HepG2 (cell line): ENCODE data around the gene CCND2. TPM values are rescaled to one million over a fixed set of nuclear protein-coding genes. Genes with fewer than 3 reads are reported as not detected.

Experiments used
- MED1 ChIP-seq: sonication (generic); formaldehyde crosslinking; IDR thresholded peaks from 2 replicates; pipeline ENCODE4 v1.4.0; 2020; ENCODE audit warnings: missing genetic modification reagents
- NRL ChIP-seq: sonication (generic); formaldehyde crosslinking; IDR thresholded peaks from 2 replicates; pipeline ENCODE4 v1.5.0; 2020; ENCODE audit warnings: missing genetic modification reagents, mild to moderate bottlenecking, moderate library complexity, borderline replicate concordance
- SALL1 ChIP-seq: sonication (generic); formaldehyde crosslinking; IDR thresholded peaks from 2 replicates; pipeline ENCODE4 v1.8.0; 2022; ENCODE audit warnings: mild to moderate bottlenecking, missing genetic modification reagents
- SOX6 ChIP-seq, 2 experiments: fragments of 450-650 bp in 1 of 2; sonication (generic) in 1 of 2; formaldehyde crosslinking in 1 of 2; IDR thresholded peaks; 2 replicates each; pipeline versions ENCODE4 v1.4.0 to v1.6.1; 2017 to 2020; ENCODE audit warnings: antibody characterized with exemption in 1 of 2, mild to moderate bottlenecking in 1 of 2, missing genetic modification reagents in 1 of 2
- SPEN ChIP-seq: sonication (generic); formaldehyde crosslinking; IDR thresholded peaks from 2 replicates; pipeline ENCODE4 v1.5.1; 2020; ENCODE audit warnings: low read depth, mild to moderate bottlenecking, missing genetic modification reagents
- STAG1 ChIP-seq: sonication (generic); formaldehyde crosslinking; IDR thresholded peaks from 2 replicates; pipeline ENCODE4 v1.4.0; 2020; ENCODE audit warnings: missing genetic modification reagents
- ZEB1 ChIP-seq: IDR thresholded peaks from 2 replicates; pipeline ENCODE4 v1.6.1; 2012; ENCODE audit warnings: mild to moderate bottlenecking, low read depth, inconsistent platforms; ENCODE audit not compliant: insufficient replicate concordance
- ZIK1 ChIP-seq: sonication (generic); formaldehyde crosslinking; IDR thresholded peaks from 2 replicates; pipeline ENCODE4 v1.5.0; 2020; ENCODE audit warnings: mild to moderate bottlenecking, low read depth, missing genetic modification reagents, borderline replicate concordance
- ZNF24 ChIP-seq: fragments of 450-650 bp; IDR thresholded peaks from 2 replicates; pipeline ENCODE4 v1.6.1; 2017; ENCODE audit warnings: antibody characterized with exemption, mild to moderate bottlenecking
- ZNF34 ChIP-seq: sonication (generic); formaldehyde crosslinking; IDR thresholded peaks from 2 replicates; pipeline ENCODE4 v1.4.0; 2020; ENCODE audit warnings: mild to moderate bottlenecking, missing genetic modification reagents, borderline replicate concordance
- ZNF350 ChIP-seq: sonication (generic); formaldehyde crosslinking; IDR thresholded peaks from 2 replicates; pipeline ENCODE4 v1.4.0; 2020; ENCODE audit warnings: mild to moderate bottlenecking, low read depth, missing genetic modification reagents, borderline replicate concordance
- ZNF550 ChIP-seq: sonication (generic); formaldehyde crosslinking; IDR thresholded peaks from 2 replicates; pipeline ENCODE4 v1.4.0; 2020; ENCODE audit warnings: mild to moderate bottlenecking, missing genetic modification reagents, borderline replicate concordance
- ZNF567 ChIP-seq: sonication (generic); formaldehyde crosslinking; IDR thresholded peaks from 2 replicates; pipeline ENCODE4 v1.8.1; 2023; ENCODE audit warnings: mild to moderate bottlenecking, missing genetic modification reagents, borderline replicate concordance
- ZNF619 ChIP-seq: sonication (generic); formaldehyde crosslinking; IDR thresholded peaks from 2 replicates; pipeline ENCODE4 v1.4.0; 2020; ENCODE audit warnings: mild to moderate bottlenecking, missing genetic modification reagents
- ZNF746 ChIP-seq: sonication (generic); formaldehyde crosslinking; IDR thresholded peaks from 2 replicates; pipeline ENCODE4 v1.8.0; 2022; ENCODE audit warnings: mild to moderate bottlenecking, missing genetic modification reagents
- ZNF792 ChIP-seq: IDR thresholded peaks from 2 replicates; pipeline ENCODE4 v1.6.1; 2016
- polyA plus RNA-seq, 8 experiments: library from polyadenylated mRNA; depleted of rRNA in 3 of 8; stranded (reverse) in 7 of 8; unstranded in 1 of 8; fragments of >200 nt; fragmentation: Illumina TruSeq in 4 of 8; extraction: Trizol in 4 of 8; gene quantifications; 2 replicates each; pipeline versions ENCODE4 v1.2.1 to v1.2.3, GENCODE V29; 2011 to 2016; ENCODE audit warnings: low read depth in 4 of 8, missing spikeins in 1 of 8, mixed read lengths in 1 of 8; ENCODE audit not compliant: insufficient read depth in 1 of 8
- total RNA-seq, 5 experiments: library from RNA; depleted of rRNA; stranded (reverse); fragments of >200 nt; fragmentation: Illumina TruSeq; extraction: Trizol; gene quantifications; 2 replicates each; pipeline ENCODE4 v1.2.3, GENCODE V29; 2016; ENCODE audit warnings: low read depth in 1 of 5
- TF ChIP-seq, protein P1 (sequence below): sonication (generic); formaldehyde crosslinking; IDR thresholded peaks from 2 replicates; pipeline ENCODE4 v1.4.0; 2020; ENCODE audit warnings: mild to moderate bottlenecking, missing genetic modification reagents
- TF ChIP-seq, protein P2 (sequence below): sonication (generic); IDR thresholded peaks from 2 replicates; pipeline ENCODE4 v1.6.1; 2016; ENCODE audit warnings: low read depth, borderline replicate concordance
- TF ChIP-seq, protein P3 (sequence below): sonication (generic); formaldehyde crosslinking; IDR thresholded peaks from 2 replicates; pipeline ENCODE4; 2020; ENCODE audit warnings: missing genetic modification reagents, mild to moderate bottlenecking, borderline replicate concordance
- TF ChIP-seq, protein P4 (sequence below): sonication (generic); formaldehyde crosslinking; IDR thresholded peaks from 2 replicates; pipeline ENCODE4 v1.4.0; 2020; ENCODE audit warnings: missing genetic modification reagents

Gene CCND2
- total and polyA plus RNA-seq, 2 of the 13 experiments (the other 11 are each of a cell fraction or from before 2014, with no cell fraction given), result 0.61 to 1.4 TPM

DNA sequence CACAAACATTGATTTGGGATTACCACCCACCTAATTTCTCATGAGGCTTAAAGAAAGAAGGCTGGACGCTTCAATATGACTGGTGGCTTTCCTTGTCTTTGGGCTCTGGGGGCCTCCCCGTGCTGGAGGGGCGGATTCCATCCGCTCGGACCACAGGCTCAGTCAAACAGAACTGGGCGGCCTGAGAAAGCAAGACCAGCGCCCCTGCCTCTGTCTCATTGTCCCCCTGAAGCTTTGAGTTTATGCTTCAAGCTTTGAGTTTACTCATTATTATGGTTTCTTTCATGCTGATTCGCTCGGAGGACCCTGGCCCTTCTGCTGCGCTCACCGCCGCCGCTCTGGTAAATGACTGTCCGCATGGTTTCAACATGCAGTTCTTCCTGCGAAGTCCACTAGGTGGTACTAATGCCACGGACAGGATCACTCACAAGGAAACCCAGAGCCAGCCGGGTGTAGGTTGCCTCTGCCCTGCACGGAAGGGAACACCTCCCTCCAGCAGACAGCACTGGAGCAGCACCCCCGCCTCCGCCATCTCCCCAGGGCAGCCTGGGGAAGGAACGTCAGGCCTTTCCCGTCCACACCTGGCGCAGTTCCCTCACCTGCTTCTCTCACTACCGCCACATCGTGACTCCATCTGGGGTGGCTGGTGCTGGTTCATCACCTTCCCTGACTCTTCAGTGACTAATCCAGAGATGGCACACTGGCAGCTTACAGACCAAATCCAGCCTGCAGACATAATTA lies 34.2 kb downstream of the CCND2 start (continued):
- TF ChIP-seq, protein P1, sequence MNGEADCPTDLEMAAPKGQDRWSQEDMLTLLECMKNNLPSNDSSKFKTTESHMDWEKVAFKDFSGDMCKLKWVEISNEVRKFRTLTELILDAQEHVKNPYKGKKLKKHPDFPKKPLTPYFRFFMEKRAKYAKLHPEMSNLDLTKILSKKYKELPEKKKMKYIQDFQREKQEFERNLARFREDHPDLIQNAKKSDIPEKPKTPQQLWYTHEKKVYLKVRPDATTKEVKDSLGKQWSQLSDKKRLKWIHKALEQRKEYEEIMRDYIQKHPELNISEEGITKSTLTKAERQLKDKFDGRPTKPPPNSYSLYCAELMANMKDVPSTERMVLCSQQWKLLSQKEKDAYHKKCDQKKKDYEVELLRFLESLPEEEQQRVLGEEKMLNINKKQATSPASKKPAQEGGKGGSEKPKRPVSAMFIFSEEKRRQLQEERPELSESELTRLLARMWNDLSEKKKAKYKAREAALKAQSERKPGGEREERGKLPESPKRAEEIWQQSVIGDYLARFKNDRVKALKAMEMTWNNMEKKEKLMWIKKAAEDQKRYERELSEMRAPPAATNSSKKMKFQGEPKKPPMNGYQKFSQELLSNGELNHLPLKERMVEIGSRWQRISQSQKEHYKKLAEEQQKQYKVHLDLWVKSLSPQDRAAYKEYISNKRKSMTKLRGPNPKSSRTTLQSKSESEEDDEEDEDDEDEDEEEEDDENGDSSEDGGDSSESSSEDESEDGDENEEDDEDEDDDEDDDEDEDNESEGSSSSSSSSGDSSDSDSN (CRISPR knock-in tag), result peak; percentile 71
- TF ChIP-seq ZIK1 (CRISPR knock-in tag) (peak; percentile 38; the same call in 1 of the 2 replicates), ZEB1 (peak; percentile 79), ZNF746 (CRISPR knock-in tag) (no peak), ZNF24 (no peak), MED1 (CRISPR knock-in tag) (0 out of 2 replicates have a peak, but pooled peaks have one; percentile 35), NRL (CRISPR knock-in tag) (0 out of 2 replicates have a peak, but pooled peaks have one; percentile 50), SPEN (CRISPR knock-in tag) (0 out of 2 replicates have a peak, but pooled peaks have one; percentile 24), ZNF792 (CRISPR knock-in tag) (no peak), STAG1 (CRISPR knock-in tag) (peak; percentile 87), ZNF34 (0 out of 2 replicates have a peak, but pooled peaks have one; percentile 55), ZNF550 (CRISPR knock-in tag) (no peak), ZNF619 (CRISPR knock-in tag) (0 out of 2 replicates have a peak, but pooled peaks have one; percentile 76), SALL1 (CRISPR knock-in tag) (peak; percentile 39; the same call in 1 of the 2 replicates), SOX6 (IDR thresholded peaks at IDR 0.05) (no peak), SOX6 (CRISPR knock-in tag; IDR thresholded peaks at IDR 0.05) (0 out of 2 replicates have a peak, but pooled peaks have one; percentile 9), ZNF567 (CRISPR knock-in tag) (no peak), ZNF350 (CRISPR knock-in tag) (peak; percentile 66; the same call in 1 of the 2 replicates)
- TF ChIP-seq, protein P2, sequence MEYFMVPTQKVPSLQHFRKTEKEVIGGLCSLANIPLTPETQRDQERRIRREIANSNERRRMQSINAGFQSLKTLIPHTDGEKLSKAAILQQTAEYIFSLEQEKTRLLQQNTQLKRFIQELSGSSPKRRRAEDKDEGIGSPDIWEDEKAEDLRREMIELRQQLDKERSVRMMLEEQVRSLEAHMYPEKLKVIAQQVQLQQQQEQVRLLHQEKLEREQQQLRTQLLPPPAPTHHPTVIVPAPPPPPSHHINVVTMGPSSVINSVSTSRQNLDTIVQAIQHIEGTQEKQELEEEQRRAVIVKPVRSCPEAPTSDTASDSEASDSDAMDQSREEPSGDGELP, result peak; percentile 25; the same call in 1 of the 2 replicates
- TF ChIP-seq, protein P3, sequence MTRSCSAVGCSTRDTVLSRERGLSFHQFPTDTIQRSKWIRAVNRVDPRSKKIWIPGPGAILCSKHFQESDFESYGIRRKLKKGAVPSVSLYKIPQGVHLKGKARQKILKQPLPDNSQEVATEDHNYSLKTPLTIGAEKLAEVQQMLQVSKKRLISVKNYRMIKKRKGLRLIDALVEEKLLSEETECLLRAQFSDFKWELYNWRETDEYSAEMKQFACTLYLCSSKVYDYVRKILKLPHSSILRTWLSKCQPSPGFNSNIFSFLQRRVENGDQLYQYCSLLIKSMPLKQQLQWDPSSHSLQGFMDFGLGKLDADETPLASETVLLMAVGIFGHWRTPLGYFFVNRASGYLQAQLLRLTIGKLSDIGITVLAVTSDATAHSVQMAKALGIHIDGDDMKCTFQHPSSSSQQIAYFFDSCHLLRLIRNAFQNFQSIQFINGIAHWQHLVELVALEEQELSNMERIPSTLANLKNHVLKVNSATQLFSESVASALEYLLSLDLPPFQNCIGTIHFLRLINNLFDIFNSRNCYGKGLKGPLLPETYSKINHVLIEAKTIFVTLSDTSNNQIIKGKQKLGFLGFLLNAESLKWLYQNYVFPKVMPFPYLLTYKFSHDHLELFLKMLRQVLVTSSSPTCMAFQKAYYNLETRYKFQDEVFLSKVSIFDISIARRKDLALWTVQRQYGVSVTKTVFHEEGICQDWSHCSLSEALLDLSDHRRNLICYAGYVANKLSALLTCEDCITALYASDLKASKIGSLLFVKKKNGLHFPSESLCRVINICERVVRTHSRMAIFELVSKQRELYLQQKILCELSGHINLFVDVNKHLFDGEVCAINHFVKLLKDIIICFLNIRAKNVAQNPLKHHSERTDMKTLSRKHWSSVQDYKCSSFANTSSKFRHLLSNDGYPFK, result peak; percentile 33; the same call in 1 of the 2 replicates
- TF ChIP-seq, protein P4, sequence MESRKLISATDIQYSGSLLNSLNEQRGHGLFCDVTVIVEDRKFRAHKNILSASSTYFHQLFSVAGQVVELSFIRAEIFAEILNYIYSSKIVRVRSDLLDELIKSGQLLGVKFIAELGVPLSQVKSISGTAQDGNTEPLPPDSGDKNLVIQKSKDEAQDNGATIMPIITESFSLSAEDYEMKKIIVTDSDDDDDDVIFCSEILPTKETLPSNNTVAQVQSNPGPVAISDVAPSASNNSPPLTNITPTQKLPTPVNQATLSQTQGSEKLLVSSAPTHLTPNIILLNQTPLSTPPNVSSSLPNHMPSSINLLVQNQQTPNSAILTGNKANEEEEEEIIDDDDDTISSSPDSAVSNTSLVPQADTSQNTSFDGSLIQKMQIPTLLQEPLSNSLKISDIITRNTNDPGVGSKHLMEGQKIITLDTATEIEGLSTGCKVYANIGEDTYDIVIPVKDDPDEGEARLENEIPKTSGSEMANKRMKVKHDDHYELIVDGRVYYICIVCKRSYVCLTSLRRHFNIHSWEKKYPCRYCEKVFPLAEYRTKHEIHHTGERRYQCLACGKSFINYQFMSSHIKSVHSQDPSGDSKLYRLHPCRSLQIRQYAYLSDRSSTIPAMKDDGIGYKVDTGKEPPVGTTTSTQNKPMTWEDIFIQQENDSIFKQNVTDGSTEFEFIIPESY (CRISPR knock-in tag), result 0 out of 2 replicates have a peak, but pooled peaks have one; percentile 7
